T-helper 1 cell (primary cell): ENCODE results near the gene IDH3A.
"Not testable (repeated sequence)": the region's sequence is repeated elsewhere in the genome, so short reads cannot be mapped to it uniquely, and the experiment has no call there.

Source experiments
- DNase-seq, 5 donors: peaks; one replicate each; pipeline ENCODE4 v3.0.0-alpha.2; 2012 to 2020

Gene IDH3A

DNA sequence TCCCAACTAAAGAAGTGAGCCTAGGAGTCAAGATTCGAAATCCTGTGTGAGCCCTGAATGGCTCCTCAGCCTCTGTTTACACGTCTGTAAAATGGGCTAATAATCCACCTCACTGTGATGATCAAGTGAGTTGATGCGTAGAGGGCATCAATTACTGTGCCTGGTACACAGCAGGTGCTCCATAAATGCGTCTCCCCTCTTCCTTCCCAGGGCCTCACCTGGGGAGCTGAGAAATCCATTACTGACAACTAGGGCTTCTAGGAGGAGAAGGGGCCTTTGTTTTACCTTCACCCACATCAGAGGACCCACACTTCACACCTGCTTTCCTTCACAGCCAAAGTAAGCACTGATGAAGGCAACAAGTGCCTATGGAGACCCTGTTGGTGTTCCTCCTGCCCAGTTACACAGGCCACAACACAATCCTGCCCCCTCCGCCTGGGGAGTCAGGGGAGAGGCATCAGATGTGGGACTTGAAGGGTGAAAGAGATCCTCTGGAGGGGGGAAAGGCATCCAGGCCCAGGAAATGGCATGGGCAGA is 19.3 kb upstream of the IDH3A start:
- no peak for DNase-seq

DNA sequence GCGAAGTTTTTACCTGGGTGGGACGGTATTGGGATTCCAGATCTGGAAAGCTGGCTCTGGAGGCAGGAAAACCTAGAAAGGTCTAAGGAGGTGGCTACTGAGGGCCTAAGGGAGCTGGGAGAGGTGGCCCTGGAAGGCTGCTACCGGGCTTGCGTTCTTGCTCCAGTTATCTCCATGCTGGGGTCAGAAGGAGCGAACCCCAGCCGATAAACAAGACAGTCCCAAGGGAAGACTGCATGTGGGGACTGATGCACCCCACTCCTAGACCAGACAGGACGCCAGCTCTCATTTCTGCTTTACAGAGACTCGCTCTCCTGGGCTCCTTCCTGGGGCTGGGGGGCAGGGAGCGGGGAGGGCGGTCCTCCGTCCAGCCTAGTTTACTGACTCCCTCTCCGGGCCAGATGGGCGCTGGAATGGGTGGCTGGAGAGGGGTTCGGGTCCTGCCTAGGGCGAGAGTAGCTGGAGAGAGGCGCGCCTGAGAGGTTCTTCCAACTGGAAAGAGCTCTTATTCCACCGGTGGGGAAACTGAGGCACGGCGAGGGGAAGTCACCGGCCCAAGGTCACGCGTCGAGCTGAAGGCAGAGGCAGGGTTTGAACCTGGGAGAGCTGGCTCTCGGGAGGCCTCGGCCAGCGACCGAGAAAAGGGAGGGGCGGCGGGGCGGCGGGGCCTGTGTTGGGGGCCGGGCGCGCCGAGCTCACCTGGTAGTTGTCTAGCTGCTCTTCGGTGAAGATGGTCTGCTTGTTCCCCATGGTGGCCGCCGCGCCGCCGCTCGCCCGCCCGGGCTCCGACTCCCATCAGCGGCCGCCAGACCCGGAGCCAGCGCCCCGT is 18.5 kb upstream of the IDH3A start:
- no peak for DNase-seq

DNA sequence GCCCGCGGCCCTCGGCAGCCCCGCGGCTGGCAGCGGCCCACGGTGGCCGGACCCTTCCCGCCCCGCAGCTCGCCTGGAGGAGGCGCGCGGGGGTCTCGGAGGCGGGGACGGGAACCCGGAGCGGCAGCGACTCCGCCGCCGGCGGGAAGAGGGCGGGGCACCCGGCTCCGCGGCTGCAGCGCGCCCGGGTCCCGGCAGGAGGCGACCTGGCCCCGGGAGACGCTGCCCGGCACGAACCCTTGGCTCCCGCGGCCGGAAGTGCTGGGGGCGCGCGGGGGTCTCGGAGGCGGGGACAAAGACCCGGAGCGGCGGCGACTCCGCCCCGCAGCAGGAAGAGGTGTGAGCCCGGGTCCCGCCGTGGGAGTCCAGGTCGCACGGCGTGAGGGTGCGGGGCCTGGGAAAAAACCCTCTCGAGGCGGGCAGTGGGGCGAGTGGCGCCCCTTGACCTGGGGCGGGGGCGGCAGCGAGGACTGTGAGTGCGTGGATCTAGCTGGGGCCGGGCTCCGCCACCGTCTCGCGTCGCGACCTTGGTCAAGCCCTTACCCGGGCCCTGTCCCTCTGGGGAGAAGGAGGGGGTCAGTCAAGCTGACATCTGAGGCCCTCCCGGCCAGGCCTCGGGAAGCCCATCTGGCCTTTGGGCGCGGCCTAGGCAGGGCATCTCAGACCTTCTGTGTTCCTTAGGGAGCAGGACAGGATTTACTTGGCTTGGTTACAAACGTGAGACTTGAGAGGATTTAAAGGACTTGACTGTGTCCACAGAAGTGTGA is 17.7 kb upstream of the IDH3A start, which contains the start of gene CIB2:
Gene CIB2 (minus strand): TSS at position 151 of the 767 bp plus-strand sequence. CDS start 230 bp downstream, outside the sequence.
- DNase-seq, result peak; percentile 61 to 80 (median 64)

DNA sequence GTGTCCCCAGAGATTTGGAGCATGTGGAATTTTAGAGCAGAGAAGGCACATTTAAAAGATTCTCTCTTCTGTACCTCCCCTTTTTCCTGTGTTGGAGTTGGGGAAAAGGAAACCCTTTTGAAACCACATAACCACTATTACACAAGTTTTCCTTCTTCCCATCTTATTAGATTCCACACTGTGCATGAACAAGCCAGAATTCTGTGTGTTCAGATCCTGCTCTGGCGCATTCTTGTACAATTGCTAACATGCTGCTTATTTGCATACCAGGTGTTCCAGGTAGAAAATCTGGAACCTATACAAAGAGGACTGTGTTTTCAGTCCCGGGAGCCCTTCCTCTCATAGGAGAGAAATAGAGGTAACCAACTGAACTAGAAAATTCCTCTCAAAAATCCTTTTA is 15.4 kb upstream of the IDH3A start:
- no peak for DNase-seq

DNA sequence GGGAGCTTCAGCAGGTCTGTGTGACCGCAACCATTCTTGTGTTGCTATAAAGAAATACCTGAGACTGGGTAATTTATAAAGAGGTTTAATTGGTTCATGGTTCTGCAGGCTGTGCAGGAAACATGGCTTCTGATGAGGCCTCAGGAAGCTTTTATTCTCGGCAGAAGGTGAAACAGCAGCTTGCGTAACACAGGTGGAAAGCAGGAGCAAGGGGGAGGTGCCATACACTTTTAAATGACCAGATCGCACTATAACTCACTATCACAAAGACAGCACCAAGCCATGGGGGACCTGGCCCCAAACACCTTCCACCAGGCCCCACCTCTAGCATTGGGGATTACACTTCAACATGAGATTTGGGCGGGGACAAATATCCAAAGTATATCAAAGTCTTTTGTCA is 9.6 kb upstream of the IDH3A start:
- no peak for DNase-seq

DNA sequence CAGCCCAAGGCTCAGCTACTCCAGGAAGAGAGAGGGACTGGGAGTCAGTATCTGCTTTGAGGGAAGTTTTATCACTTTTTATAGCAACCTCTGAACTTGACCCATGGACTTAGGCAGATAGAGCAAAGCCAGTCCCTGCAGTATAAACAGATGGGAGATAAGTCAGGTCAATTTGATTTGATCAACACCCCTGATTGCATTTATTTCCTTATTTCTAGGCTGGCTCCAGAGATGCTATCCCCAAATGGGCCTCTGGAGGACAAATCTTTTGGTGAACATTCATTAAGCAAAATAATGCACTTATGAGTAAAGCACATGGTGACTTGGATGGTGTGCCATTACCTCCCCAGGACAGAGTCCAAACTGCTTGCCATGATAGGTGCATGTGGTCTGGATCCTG is 8.9 kb upstream of the IDH3A start:
- no peak for DNase-seq

DNA sequence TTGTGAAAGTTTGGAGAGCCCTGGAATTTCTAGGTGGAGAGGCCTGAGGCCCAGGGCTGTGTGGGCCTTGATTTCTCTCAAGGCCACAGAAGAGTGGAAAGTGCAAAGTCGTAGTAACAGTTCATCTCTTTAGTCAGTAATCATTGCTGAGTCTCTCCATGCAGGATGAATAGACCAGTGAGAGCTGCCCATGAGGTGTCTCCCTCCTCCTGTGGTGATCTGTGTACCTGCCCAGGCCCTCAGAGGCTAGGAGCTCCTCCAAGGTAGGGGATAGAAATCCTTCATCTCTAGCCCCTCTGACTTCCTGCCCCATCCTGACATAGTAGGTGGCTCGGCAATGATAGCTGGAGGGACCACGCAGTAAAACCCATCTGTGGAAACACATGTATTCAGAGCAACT is 6.8 kb upstream of the IDH3A start:
- DNase-seq, result no peak

DNA sequence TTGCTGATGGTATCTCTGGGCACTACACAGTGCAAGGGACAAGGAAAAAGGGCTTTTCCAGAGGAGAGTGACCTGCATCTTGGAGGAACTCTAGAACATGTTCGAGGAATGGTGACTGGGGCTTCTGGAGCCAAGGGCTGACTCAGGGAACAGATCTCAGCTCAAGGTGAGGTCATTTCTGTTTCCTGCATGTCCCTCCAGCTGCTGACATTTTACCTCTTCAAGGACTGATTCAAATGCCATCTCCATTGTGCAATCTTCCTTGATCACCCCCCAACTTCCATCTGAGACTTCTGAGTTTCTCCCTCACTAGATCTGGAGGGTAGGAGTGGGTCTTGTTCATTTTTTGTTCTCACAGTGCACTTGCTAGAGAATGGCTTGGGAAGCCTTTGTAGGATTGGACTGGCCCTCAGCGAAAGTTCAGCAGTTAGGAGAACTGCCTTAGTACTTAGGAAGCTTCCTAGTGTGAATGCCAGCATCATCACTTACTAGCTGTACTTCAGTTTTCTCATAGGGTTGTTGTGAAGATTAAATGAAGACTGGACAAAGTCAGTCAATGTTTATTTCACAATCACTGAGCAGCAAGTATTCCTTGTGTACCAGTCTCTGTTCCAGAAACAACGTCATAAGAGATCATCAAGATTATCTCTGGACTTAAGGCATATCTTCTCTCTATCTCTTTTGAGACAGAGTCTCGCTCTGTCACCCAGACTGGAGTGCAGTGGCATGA is 2.6 kb upstream of the IDH3A start:
- no peak for DNase-seq

DNA sequence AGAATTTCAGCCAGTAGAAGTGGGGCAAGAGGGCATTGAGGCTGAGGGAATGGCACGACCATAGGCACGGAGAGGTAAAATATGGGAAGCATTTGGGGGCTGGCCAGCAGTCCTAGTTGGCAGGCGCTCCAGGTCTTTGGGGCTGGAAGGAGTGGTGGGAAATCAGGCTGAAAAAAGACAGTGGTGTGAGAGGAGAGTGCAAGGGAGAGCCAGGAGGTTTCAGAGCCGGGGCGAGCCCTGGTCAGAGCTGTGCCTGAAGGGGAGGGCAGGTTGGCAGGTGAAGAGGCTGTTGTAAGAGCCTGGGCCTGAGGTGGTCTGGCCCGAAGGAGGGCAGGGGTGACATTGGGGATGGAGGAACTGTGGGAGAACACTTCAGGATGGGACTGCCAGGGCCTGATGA is 1.6 kb upstream of the IDH3A start:
- no peak for DNase-seq

DNA sequence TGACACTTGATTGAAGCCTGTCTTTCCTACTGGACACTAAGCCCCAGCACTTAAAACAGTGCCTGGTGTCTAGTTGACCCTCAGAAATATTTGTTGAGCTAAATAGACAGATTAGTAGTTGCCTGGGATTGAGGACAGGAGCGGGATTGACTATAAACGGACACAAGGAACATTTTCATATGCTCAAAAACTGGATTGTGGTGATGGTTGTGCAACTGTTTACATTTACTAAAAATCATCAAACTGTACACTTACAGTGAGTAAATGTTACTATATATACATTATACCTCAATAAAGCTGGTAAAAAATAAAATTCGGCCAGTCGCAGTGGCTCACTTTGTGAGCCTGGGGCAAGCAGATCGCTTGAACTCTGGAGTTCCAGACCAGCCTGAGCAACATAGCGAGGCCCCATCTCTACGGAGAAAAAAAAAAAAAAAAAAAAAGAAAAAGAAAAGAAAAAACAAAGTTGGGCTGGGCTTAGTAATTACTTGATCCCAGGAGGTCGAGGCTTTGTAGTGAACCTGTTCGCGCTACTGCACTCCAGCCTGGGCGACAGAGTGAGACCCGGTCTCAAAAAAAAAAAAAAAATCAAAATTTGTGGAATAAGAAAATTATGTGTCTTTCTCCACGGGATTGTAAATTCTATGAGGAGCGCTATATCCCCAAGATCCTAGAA is 632 bp upstream of the IDH3A start:
- no peak for DNase-seq

DNA sequence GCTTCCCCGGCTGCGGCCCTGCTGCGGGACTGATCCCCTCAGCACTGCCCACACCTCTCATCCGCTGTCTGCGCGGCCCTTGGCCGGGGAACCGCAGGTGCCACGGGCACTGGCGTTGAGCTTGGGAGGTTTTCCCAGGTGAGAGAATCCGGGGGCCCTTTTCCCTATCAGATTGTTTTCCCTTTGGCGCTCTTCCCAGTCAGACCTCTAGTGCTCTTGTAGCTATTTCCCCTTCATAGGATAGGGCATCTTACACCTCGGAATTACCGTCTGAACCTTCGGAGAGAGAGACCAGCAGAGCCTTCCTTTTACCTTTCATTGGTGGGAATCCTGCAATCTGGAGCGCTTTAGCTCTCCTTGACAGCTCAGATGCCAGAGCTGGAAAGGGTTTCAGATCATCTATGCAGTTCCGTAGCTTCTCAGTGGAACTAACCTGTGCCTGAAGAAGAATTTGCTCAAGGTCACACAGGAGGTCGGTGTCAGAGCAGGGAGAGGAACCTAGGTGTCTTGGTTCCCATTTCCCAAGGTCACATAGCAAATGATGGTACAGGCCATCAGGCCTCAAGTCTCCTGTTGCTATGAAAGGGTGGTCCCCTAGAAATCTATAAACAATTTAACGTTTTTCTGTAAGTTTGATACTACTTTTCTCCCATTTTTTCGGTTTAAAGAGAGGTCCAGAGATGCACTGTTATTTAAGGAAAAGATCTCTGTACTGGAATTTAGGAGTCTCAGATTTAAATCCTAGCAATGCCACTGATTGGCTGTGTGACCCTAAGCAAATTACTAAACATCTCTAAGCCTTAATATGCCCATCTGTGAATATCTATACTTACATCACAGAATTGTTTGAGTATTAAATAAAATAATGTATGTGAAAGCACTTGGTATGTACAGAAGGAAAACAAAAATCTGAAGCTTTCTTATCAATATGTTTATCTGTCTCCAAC is 916 bp downstream of the IDH3A start:
- DNase-seq, result no peak

DNA sequence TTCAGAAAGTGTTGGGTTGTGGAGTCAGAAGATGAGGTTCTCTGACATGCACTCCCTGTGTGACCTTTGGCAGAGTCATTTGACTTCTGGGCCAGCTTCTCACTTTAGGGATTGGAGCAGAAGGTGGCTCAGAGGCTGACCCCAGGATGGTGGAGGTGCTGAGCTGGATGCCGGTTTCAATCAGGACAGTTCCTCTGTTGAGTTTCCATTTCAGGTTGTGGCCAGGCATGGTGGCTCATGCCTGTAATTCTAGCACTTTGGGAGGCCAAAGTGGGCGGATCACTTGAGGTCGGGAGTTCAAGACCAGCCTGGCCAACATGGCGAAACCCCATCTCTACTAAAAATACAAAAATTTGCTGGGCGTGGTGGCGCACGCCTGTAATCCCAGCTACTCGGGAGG is 1.9 kb downstream of the IDH3A start:
- DNase-seq, result not testable (repeated sequence)

DNA sequence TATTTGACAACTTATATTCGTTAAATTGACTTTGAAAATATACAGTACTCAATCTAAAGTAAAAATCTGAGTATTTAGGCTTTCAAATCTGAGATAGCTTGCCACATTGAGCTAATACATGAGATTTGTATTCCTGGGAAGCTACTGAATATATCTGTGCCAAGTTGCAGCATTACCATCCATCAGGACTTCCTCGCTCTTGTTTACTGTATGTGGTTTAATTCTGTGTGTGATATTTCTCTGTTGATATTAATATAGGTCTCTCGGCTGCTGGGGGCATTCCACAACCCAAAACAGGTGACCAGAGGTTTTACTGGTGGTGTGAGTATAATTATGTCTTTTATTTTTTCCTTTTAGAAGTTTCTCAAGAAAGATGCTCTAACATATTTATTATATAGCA is 5.8 kb downstream of the IDH3A start:
- DNase-seq, result no peak

DNA sequence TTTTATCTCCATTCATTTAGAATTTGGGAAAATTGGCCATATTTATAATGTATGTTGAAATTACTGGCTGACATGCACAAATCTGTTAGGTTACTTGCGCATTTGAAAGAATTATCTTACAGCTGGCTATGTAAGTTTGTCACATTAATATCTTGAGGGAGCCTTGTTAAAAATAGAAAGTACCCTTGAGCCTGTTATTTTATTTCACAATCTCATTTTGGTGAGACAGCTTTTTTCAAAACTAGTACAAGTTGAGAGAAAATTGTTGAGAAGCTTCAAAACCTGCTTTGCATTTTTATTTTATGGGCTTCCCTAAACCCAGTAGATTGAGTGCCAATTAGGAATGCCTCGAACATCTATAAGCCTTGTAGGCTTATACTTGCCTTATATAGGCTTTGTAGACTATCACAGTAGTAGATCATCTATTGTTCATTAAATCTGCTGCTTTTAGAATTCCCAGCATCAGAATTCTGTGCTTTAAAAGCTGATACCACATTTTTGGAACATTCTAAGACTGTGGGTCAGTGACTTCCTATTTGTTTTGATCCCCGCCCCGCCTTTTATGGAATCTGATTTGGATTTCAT is 6.3 kb downstream of the IDH3A start:
- DNase-seq, result no peak

DNA sequence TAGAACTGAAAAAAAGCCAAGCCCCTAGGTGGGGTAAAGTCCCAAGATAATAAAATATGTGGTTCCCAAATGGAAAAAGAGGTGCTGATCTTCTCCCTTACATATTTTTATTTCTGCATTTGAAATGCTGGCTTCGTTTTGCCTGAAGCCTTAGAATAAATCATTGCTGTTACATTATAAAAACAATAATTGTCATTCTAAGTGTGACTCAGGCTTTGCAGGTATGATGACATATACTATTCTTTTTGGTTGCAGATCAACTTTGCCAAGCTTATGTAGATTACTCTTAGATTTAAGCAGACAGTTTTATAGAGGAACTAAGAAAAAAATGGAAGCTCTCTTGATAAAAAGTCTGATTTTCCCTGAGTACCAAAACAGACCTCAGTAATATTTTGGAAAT is 7.5 kb downstream of the IDH3A start:
- no peak for DNase-seq

DNA sequence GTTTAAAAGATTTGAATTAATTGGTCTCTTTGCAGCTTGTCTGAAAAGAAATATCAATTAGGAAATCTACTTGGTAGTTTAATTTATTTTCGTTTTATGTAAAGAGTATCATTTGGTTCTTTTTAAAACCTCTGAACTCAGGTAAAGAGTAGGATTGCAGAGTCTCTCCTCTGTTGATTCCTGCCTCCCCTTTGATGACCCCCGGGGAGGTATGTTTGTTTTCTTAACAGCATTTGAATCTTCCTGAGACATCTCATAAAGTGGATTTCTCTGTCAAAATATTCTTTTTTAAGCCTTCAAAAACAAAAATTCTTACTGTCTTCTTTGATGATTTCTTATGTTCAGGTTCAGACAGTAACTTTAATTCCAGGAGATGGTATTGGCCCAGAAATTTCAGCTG is 8.0 kb downstream of the IDH3A start:
- no peak for DNase-seq

DNA sequence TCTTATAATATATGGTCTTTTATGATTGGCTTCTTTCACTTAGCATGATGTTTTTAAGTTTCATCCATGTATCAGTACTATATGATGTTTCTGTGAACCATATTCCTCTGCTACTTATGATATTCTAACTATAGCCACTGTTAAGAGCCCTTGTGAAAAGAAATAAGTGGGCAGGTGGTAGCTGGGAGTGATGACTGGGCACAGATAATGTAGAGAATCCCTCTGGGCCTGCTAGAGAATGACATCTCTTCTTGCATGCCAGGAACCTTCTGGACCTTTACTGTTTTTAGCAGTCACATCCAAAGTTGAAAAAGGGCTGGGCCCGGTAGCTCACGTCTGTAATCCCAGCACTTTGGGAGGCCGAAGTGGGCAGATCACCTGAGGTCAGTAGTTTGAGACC is 10.2 kb downstream of the IDH3A start:
- no peak for DNase-seq

DNA sequence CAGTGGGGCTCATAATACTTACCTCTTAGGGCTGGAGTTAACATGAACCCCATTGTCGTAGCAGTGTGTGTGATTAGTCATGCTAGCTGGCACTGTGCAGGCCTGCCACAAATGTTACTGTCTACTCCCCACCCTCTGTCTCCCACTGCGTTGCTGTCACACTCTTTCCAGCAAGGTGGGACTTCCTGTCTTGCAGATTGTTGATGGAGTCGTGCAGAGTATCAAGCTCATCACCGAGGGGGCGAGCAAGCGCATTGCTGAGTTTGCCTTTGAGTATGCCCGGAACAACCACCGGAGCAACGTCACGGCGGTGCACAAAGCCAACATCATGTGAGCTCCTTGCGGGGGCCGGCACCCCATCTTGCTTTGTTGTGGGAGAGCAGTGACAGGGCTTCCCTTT is 12.9 kb downstream of the IDH3A start:
- DNase-seq, result no peak

DNA sequence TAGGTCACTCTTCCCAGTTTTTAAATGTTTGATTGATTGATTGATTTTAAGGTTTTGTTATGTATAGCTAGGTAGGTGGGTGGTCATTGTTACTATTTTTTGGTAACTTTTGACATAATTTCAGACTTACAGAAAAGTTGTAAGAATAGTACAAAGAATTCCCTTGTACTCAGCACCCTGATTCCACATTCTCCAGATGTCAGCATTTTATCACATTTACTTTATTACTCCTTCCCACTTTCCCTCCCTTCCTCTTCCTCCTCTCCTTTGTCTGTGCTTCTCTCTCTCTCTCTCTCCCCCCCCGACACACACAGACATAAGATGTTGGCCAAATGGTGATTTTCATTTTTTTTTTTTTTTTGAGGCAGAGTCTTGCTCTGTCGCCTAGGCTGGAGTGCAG is 14.8 kb downstream of the IDH3A start:
- DNase-seq, result no peak

DNA sequence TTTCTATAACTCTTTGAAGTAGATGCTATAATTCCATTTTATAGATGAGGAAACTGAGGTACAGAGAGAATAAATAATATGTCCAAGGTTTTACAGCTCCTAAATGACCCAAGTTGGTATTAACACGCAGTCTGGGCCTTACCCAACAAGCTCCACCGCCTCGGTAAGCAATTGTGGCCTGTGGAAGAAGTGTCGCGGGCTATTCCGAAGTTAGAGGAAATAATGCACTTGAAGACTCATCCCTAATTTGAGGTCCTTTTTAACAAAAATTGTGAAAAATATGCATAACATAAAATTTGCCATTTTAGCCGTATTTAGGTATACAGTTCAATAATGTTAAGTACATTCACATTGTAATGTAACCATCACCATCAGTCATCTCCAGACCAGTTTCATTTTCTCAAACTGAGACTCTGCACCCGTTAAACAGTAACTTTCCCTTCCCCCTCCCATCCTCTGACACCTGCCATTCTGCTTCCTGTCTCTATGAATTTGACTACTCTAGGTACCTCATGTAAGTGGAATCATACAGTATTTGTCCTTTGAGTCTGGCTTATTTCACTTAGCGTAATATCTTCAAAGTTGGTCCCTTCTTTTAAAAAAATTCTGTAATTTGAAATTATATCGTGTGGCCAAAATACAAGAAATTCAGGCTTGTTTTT is 18.2 kb downstream of the IDH3A start:
- DNase-seq, result peak in 1 of 5 donors; percentile 87
